Lower lobe of right lung (tissue), 2 donors: Measurements from ENCODE around the gene VWC2L. TPM values are rescaled to one million over a fixed set of nuclear protein-coding genes. Genes with fewer than 3 reads are reported as not detected.

ENCODE experiments used
- ATAC-seq, 2 donors: fragments of 200-7000 bp; cut with Tn5 transposase; one replicate each; pipeline ENCODE4 v1.9.1; 2020 to 2022; ENCODE audit warnings: mild to moderate bottlenecking in 2 of 2, moderate library complexity in 2 of 2
- DNase-seq: peaks from one replicate; pipeline ENCODE4 v3.0.0-alpha.2; 2020
- H3K27ac ChIP-seq: fragments of 200-600 bp; one replicate; pipeline ENCODE4 v1.8.0; 2022
- H3K27me3 ChIP-seq: fragments of 200-600 bp; one replicate; pipeline ENCODE4 v1.8.0; 2022; ENCODE audit warnings: low read depth
- H3K36me3 ChIP-seq: fragments of 200-600 bp; one replicate; pipeline ENCODE4 v1.8.0; 2022; ENCODE audit warnings: mild to moderate bottlenecking
- H3K4me1 ChIP-seq: fragments of 200-600 bp; one replicate; pipeline ENCODE4 v1.8.0; 2022
- H3K4me3 ChIP-seq: fragments of 200-600 bp; one replicate; pipeline ENCODE4 v1.8.0; 2022; ENCODE audit warnings: mild to moderate bottlenecking
- H3K9me3 ChIP-seq: fragments of 200-600 bp; one replicate; pipeline ENCODE4 v1.8.0; 2022
- intact Hi-C: fragments of 100-400 bp; cut with DNase I; formaldehyde crosslinking; loops from one replicate; pipeline ENCODE4 v1.11.0; 2022
- total RNA-seq: library from RNA; stranded (reverse); fragmentation: NEBNext Ultra II Directional; extraction: Animal tissue kit (Norgen Biotek cat#: 25700); gene quantifications from one replicate; pipeline ENCODE4 v1.2.1, GENCODE V29; 2021
- TF ChIP-seq, protein P1 (sequence below): fragments of 200-600 bp; IDR thresholded peaks from one replicate; pipeline ENCODE4 v1.8.0; 2022; ENCODE audit warnings: antibody characterized with exemption, mild to moderate bottlenecking
- donor health status: DM: no; HTN: yes; CAD: no; lungs with severe emphysema.

The VWC2L gene
- total RNA-seq, 1 donor from 2014 or later = not detected

DNA sequence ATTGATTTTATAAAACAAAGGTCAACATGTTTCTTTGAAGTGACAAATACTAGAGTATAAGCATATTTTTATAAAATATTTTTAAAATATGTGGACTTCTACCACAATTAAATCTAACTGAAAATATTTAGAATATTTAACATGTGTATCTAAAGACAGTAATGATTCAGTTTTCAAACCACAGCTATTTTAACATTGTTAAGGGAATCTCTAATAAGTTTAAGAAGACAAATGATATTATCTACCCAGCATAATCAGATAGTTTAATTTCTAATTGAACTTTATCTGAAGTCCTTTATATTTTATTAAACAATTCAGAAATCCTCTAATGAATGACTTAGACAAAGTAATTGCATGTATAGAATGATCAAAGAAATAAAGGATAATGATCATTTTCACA, 96.2 kb downstream of the VWC2L start:
- DNase-seq = no peak
- no peaks in the 10 kb centered on the region for H3K4me1 ChIP-seq
- no peaks in the 10 kb centered on the region for H3K36me3 ChIP-seq
- TF ChIP-seq, protein P1, sequence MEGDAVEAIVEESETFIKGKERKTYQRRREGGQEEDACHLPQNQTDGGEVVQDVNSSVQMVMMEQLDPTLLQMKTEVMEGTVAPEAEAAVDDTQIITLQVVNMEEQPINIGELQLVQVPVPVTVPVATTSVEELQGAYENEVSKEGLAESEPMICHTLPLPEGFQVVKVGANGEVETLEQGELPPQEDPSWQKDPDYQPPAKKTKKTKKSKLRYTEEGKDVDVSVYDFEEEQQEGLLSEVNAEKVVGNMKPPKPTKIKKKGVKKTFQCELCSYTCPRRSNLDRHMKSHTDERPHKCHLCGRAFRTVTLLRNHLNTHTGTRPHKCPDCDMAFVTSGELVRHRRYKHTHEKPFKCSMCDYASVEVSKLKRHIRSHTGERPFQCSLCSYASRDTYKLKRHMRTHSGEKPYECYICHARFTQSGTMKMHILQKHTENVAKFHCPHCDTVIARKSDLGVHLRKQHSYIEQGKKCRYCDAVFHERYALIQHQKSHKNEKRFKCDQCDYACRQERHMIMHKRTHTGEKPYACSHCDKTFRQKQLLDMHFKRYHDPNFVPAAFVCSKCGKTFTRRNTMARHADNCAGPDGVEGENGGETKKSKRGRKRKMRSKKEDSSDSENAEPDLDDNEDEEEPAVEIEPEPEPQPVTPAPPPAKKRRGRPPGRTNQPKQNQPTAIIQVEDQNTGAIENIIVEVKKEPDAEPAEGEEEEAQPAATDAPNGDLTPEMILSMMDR = no peak
- ATAC-seq = no peak
- H3K9me3 ChIP-seq = no peaks in the 10 kb centered on the region
- intact Hi-C loops = no loop called here
- no peak overlapping the region for H3K4me3 ChIP-seq
- H3K27ac ChIP-seq = no peak overlapping the region
- no peaks in the 10 kb centered on the region for H3K27me3 ChIP-seq

DNA sequence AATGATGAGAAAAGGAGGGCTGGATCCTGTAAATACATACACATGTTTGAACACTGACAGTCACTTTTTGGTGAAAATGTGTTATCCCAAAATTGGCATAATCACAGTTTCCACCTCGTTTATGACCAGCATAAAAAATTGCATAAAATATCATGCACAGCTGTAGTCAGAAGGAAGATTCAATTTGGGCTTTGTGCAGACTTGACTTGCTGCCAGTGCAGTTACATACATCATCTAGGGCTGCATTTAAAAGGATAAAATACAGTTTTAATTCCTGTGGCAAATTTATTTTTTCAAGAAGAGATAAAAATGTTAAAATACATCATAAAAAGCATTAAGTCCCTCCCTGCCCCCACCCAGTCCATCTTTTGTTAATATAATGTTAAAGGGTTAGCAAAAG, 103.8 kb downstream of the VWC2L start:
- DNase-seq = no peak
- H3K27me3 ChIP-seq = no peaks in the 10 kb centered on the region
- ATAC-seq = no peak
- intact Hi-C loops = no loop called here
- no peak overlapping the region for H3K4me3 ChIP-seq
- H3K4me1 ChIP-seq = no peaks in the 10 kb centered on the region
- no peaks in the 10 kb centered on the region for H3K9me3 ChIP-seq
- H3K27ac ChIP-seq = no peak overlapping the region
- no peaks in the 10 kb centered on the region for H3K36me3 ChIP-seq
- TF ChIP-seq, protein P1 = no peak

DNA sequence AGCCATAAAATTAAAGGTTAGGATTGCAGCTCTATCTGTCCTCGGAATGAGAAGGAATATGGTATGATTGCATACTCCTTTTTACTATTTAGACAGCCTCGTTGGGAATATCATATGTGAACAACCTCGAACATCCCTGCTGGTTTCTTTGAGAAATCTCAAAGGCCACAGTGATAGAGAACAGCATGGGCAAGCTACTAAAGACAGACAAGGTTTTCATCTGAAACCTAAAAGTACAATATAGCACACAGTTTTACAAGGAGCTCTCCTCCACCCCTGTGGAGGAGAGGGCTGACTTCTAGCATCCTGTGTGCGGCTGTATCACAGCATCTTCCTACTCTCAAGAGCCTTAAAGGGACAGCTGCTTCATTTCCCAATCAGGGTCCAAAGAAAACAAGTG, 104.3 kb downstream of the VWC2L start:
- no peak overlapping the region for H3K4me3 ChIP-seq
- H3K9me3 ChIP-seq = no peaks in the 10 kb centered on the region
- H3K4me1 ChIP-seq = no peaks in the 10 kb centered on the region
- ATAC-seq (no peak), DNase-seq (no peak)
- TF ChIP-seq, protein P1 = no peak
- H3K27me3 ChIP-seq = no peaks in the 10 kb centered on the region
- H3K27ac ChIP-seq = no peak overlapping the region
- no peaks in the 10 kb centered on the region for H3K36me3 ChIP-seq
- intact Hi-C loops = no loop called here

DNA sequence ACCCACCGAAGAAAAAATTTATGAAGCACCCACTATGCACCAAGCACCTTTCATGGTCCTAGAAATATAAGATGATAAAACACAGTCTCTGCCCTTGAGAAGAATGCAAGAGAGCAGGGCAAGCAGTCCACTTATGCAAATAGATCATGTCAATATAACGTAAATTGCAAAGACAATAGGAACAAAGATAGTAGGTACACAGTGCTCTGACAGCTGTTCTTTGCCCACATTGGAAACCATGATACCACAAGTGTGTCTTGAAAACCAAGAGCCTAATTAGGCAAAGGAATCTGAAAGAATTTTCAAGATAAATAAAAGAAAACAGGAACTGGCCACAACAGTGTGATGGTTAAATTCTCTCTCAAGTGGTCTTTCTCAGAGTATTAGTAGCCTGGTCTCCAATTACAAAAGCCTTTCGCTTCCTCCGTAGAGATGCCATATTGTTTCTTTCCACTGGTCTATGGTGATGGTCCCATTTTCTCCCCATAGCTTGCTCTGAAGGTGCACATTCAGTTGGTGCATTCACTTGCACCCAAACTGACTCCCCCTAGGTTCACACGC, 108.5 kb downstream of the VWC2L start:
- H3K27ac ChIP-seq = no peak overlapping the region
- H3K9me3 ChIP-seq = no peaks in the 10 kb centered on the region
- TF ChIP-seq, protein P1 = no peak
- H3K36me3 ChIP-seq = no peaks in the 10 kb centered on the region
- intact Hi-C loops = no loop called here
- H3K27me3 ChIP-seq = no peaks in the 10 kb centered on the region
- ATAC-seq (no peak), DNase-seq (no peak)
- no peaks in the 10 kb centered on the region for H3K4me1 ChIP-seq
- no peak overlapping the region for H3K4me3 ChIP-seq

DNA sequence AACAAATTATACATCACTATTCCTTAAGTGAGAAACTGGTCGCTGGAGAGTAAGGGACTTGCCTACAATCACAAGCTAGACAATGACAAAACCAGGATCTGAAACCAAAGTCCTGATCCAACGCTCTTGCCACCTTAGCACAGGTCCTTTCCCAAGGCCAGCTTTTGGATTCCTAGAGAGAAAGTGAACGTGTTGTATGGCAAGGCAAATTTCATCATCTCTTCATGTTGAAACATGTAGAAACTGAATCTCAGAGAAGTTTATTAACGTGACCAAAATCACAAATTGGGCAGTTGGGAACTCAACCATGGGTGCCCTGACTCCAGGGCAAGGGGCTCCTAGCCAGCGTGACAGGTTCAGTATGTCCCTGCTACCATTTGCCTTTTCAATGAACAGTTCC, 118.2 kb downstream of the VWC2L start:
- TF ChIP-seq, protein P1 = no peak
- DNase-seq (no peak), ATAC-seq (no peak)
- H3K27ac ChIP-seq = no peak overlapping the region
- intact Hi-C loops = no loop called here
- H3K36me3 ChIP-seq = no peaks in the 10 kb centered on the region
- no peaks in the 10 kb centered on the region for H3K9me3 ChIP-seq
- H3K4me1 ChIP-seq = no peaks in the 10 kb centered on the region
- no peaks in the 10 kb centered on the region for H3K27me3 ChIP-seq
- H3K4me3 ChIP-seq = no peak overlapping the region

DNA sequence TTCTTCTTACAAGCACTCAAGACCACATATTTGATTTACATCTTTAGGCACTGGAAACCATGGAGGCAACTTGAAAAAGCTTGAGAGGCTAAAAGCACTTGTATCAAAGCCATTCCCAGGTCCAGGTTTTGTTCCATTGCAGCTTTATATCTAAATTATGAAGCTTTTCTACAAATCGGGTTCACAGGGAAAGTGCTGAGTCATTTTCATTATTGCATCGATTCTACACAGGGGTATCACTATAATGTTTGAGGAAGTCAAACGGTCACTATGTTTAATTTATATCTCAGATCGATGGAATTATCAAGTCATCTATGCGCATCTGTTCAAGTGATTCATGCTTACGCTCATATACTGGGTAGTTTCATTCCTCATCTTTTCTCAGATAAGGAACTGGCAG, 118.7 kb downstream of the VWC2L start:
- no peaks in the 10 kb centered on the region for H3K4me1 ChIP-seq
- no peak overlapping the region for H3K27ac ChIP-seq
- H3K9me3 ChIP-seq = no peaks in the 10 kb centered on the region
- intact Hi-C loops = no loop called here
- H3K4me3 ChIP-seq = no peak overlapping the region
- TF ChIP-seq, protein P1 = no peak
- H3K36me3 ChIP-seq = no peaks in the 10 kb centered on the region
- ATAC-seq (no peak), DNase-seq (no peak)
- H3K27me3 ChIP-seq = no peaks in the 10 kb centered on the region
